K562 (cell line): ENCODE results near the gene IFNGR1. TPM values are rescaled to one million over a fixed set of nuclear protein-coding genes. Genes with fewer than 3 reads are reported as not detected.

Experiments used
- ATAC-seq: fragments of 200-7000 bp; cut with Tn5 transposase; 3 replicates; pipeline ENCODE4 v1.9.1; 2020; ENCODE audit warnings: moderate library complexity
- BruUV-seq: library from RNA; stranded (reverse); fragments of 400-500 nt; replicated peaks from 2 replicates; lab custom pipeline; 2021; lab: Mats Ljungman, UMichigan
- CTCF ChIA-PET: fragments of 300-600 bp; formaldehyde crosslinking; extraction: SDS; loops from one replicate; lab custom pipeline; 2021; ENCODE audit warnings: low intra/inter-chr PET ratio; lab: Yijun Ruan, JAX
- POLR2A ChIA-PET: fragments of 300-600, 350-650 bp; sonication (Branson Sonifier 250); formaldehyde crosslinking; extraction: SDS; loops from one replicate; lab custom pipeline; 2021; ENCODE audit warnings: antibody characterized with exemption, inconsistent platforms; lab: Yijun Ruan, JAX
- DNase-seq, 4 experiments: peaks; one replicate each; pipeline versions ENCODE4 v3.0.0 to v3.0.0-alpha.2; 2011 to 2018; ENCODE audit warnings: low spot score in 3 of 4, mixed read lengths in 3 of 4; ENCODE audit errors: extremely low read depth in 1 of 4
- FAIRE-seq: peaks from 2 replicates; lab custom pipeline; 2011; peaks lifted over from hg19 to GRCh38; lab: Jason Lieb, UNC
- H2AFZ ChIP-seq: 2 replicates; pipeline ENCODE4 v1.6.0; 2011; ENCODE audit warnings: low read depth, low read length, control low read depth, inconsistent platforms
- H3K27ac ChIP-seq: fragments of 200-600 bp; 3 replicates; pipeline ENCODE4 v1.8.0; 2011; ENCODE audit warnings: low read depth, mild to moderate bottlenecking, control low read depth, inconsistent platforms, low read length, moderate library complexity, mixed read lengths; ENCODE audit errors: extremely low read depth
- H3K27me3 ChIP-seq, 2 experiments: fragments of 300-600 bp in 1 of 2; 2 replicates in 1 of 2; 3 replicates in 1 of 2; pipeline versions ENCODE4 v1.6.0 to v1.8.0; 2011; ENCODE audit warnings: inconsistent platforms in 2 of 2, low read length in 2 of 2, mild to moderate bottlenecking in 1 of 2, mixed read lengths in 1 of 2, moderate library complexity in 1 of 2; ENCODE audit not compliant: control insufficient read depth in 2 of 2, insufficient read depth in 2 of 2
- H3K36me3 ChIP-seq: fragments of 300-600 bp; 3 replicates; pipeline ENCODE4 v1.8.0; 2011; ENCODE audit warnings: mild to moderate bottlenecking, low read length, inconsistent platforms; ENCODE audit not compliant: control insufficient read depth, insufficient read depth
- H3K4me1 ChIP-seq, 2 experiments: fragments of 200-600 bp in 1 of 2; replicated peaks in 1 of 2; 2 replicates in 1 of 2; 3 replicates in 1 of 2; pipeline versions ENCODE4 v1.5.1 to v1.8.0; 2011; ENCODE audit warnings: inconsistent platforms in 2 of 2, low read length in 2 of 2, mild to moderate bottlenecking in 1 of 2, mixed read lengths in 1 of 2, moderate library complexity in 1 of 2; ENCODE audit not compliant: control insufficient read depth in 2 of 2, insufficient read depth in 2 of 2
- H3K4me2 ChIP-seq: 2 replicates; pipeline ENCODE4 v1.6.1; 2011; ENCODE audit warnings: low read length, control low read depth, inconsistent platforms, mixed read lengths; ENCODE audit not compliant: insufficient read depth
- H3K4me3 ChIP-seq: fragments of 200-600 bp; sonication (generic), shearing (Covaris generic); 2 replicates; pipeline ENCODE4 v1.5.1; 2016; ENCODE audit warnings: control low read depth, inconsistent platforms
- H3K79me2 ChIP-seq: fragments of 200-600 bp; 3 replicates; pipeline ENCODE4 v1.8.0; 2011; ENCODE audit warnings: low read length, inconsistent platforms; ENCODE audit not compliant: control insufficient read depth, insufficient read depth
- H3K9ac ChIP-seq, 2 experiments: 2 replicates each; pipeline versions ENCODE4 v1.6.0 to v1.6.1; 2011; ENCODE audit warnings: low read depth in 2 of 2, low read length in 2 of 2, control low read depth in 1 of 2, inconsistent platforms in 1 of 2, mild to moderate bottlenecking in 1 of 2, mixed read lengths in 1 of 2; ENCODE audit not compliant: insufficient read depth in 1 of 2
- H3K9me1 ChIP-seq: one replicate; pipeline ENCODE4 v1.6.0; 2011; ENCODE audit warnings: inconsistent platforms, mild to moderate bottlenecking, low read length, moderate library complexity; ENCODE audit not compliant: control insufficient read depth, insufficient read depth
- H3K9me3 ChIP-seq: replicated peaks from 2 replicates; pipeline ENCODE4 v1.5.1; 2011; ENCODE audit warnings: low read depth, low read length, inconsistent platforms; ENCODE audit not compliant: control insufficient read depth, insufficient read depth
- H4K20me1 ChIP-seq: replicated peaks from 2 replicates; pipeline ENCODE4 v1.6.1; 2011; ENCODE audit warnings: low read length, inconsistent platforms, mixed read lengths; ENCODE audit not compliant: control insufficient read depth, insufficient read depth
- BRD9 ChIP-seq: fragments of 450-650 bp; IDR thresholded peaks from 2 replicates; pipeline ENCODE4 v1.6.1; 2018; ENCODE audit warnings: low read depth; ENCODE audit not compliant: partially characterized antibody
- ESRRA ChIP-seq: fragments of 450-650 bp; IDR thresholded peaks from 2 replicates; pipeline ENCODE4 v1.6.1; 2014; ENCODE audit warnings: low read depth, mild to moderate bottlenecking, moderate library complexity, borderline replicate concordance
- GATA2 ChIP-seq: sonication (generic); formaldehyde crosslinking; IDR thresholded peaks from 2 replicates; pipeline ENCODE4 v1.4.0; 2020; ENCODE audit warnings: mild to moderate bottlenecking, missing genetic modification reagents
- GTF2F1 ChIP-seq: IDR thresholded peaks from 2 replicates; pipeline ENCODE4 v1.6.1; 2011; ENCODE audit warnings: low read depth, low read length, improper control_type of control experiment
- HDAC2 ChIP-seq: fragments of 450-650 bp; IDR thresholded peaks from 2 replicates; pipeline ENCODE4 v1.6.1; 2016; ENCODE audit warnings: mild to moderate bottlenecking
- HMG20A ChIP-seq: fragments of 450-650 bp; formaldehyde crosslinking; conservative IDR thresholded peaks from 2 replicates; pipeline ENCODE4 v1.4.0; 2020; ENCODE audit warnings: mild to moderate bottlenecking, mixed read lengths
- LEF1 ChIP-seq: fragments of 450-650 bp; IDR thresholded peaks from 2 replicates; pipeline ENCODE4 v1.6.1; 2016; ENCODE audit warnings: mild to moderate bottlenecking
- MLX ChIP-seq, 2 experiments: fragments of 450-650 bp in 1 of 2; sonication (generic) in 1 of 2; formaldehyde crosslinking; conservative IDR thresholded peaks; 2 replicates each; pipeline versions ENCODE4 v1.4.0 to v1.8.1; 2020 to 2022; ENCODE audit warnings: mild to moderate bottlenecking in 1 of 2, missing genetic modification reagents in 1 of 2
- MTA2 ChIP-seq: fragments of 450-650 bp; IDR thresholded peaks from 2 replicates; pipeline ENCODE4 v1.6.1; 2016; ENCODE audit warnings: low read depth
- SAFB ChIP-seq: fragments of 200-400 bp; formaldehyde crosslinking; IDR thresholded peaks from 2 replicates; pipeline ENCODE4 v1.6.1; 2017; ENCODE audit warnings: low read depth, low read length, borderline replicate concordance
- TCF3 ChIP-seq: sonication (generic); formaldehyde crosslinking; IDR thresholded peaks from 2 replicates; pipeline ENCODE4 v1.4.0; 2020; ENCODE audit warnings: mild to moderate bottlenecking, missing genetic modification reagents
- ZNF175 ChIP-seq: fragments of 200-800 bp; sonication (Bioruptor generic); IDR thresholded peaks from 2 replicates; pipeline ENCODE4 v1.6.1; 2016; ENCODE audit warnings: low read depth, mild to moderate bottlenecking, missing genetic modification characterization, missing compliant biosample characterization
- ZNF274 ChIP-seq: IDR thresholded peaks from 2 replicates; pipeline ENCODE4 v1.6.1; 2011; ENCODE audit warnings: low read depth, mild to moderate bottlenecking, low read length, moderate library complexity, borderline replicate concordance
- ZNF408 ChIP-seq: fragments of 250-450 bp; sonication (Bioruptor Pico); IDR thresholded peaks from 2 replicates; pipeline ENCODE4 v1.4.0; 2020; ENCODE audit warnings: low read depth, mild to moderate bottlenecking, moderate library complexity
- WGBS: fragments of 100-300 bp; shearing (Covaris generic); methylation state at CpG from one replicate; pipeline ENCODE4 v1.1.6; 2016; ENCODE audit warnings: low coverage, mixed read lengths; ENCODE audit not compliant: insufficient coverage; ENCODE audit errors: missing lambda C conversion rate; 5-methylcytosine and 5-hydroxymethylcytosine counted together
- in situ Hi-C: fragments of 300-500 bp; cut with MboI; formaldehyde crosslinking; loops from 4 replicates; pipeline ENCODE4 v1.15.0; 2018; ENCODE audit warnings: inconsistent platforms, mixed read lengths
- intact Hi-C: fragments of 100-400 bp; cut with micrococcal nuclease; formaldehyde crosslinking; loops from 2 replicates; pipeline ENCODE4 v1.14.2; 2022
- polyA plus RNA-seq, 8 experiments: library from polyadenylated mRNA; depleted of rRNA in 4 of 8; stranded (reverse) in 5 of 8; unstranded in 3 of 8; fragments of >200 nt; fragmentation: Nextera tagmentation in 2 of 8; fragmentation: Illumina TruSeq in 1 of 8; extraction: Ambion mirVana in 2 of 8; extraction: Trizol in 1 of 8; gene quantifications; 2 replicates each; pipeline versions ENCODE4 v1.2.1 to v1.2.3, GENCODE V29; 2011 to 2014; ENCODE audit warnings: inconsistent platforms in 1 of 8, missing spikeins in 1 of 8
- total RNA-seq, 7 experiments: library from RNA; depleted of rRNA in 6 of 7; stranded (reverse); fragments of >200 nt in 6 of 7; fragmentation: Illumina TruSeq in 2 of 7; extraction: Trizol in 2 of 7; gene quantifications; 2 replicates each; pipeline versions ENCODE4 v1.2.1 to v1.2.3, GENCODE V29; 2011 to 2021; ENCODE audit warnings: low replicate concordance in 1 of 7
- TF ChIP-seq, protein P1 (sequence below): fragments of 250-450 bp; sonication (Bioruptor Pico); IDR thresholded peaks from 2 replicates; pipeline ENCODE4 v1.4.0; 2020; ENCODE audit warnings: mild to moderate bottlenecking, moderate library complexity
- TF ChIP-seq, protein P2 (sequence below), 2 experiments: fragments of 200-800 bp in 1 of 2; sonication (Bioruptor generic) in 1 of 2; sonication (generic) in 1 of 2; formaldehyde crosslinking in 1 of 2; IDR thresholded peaks in 1 of 2; conservative IDR thresholded peaks in 1 of 2; 2 replicates each; pipeline versions ENCODE4 v1.5.0 to v1.6.1; 2016 to 2020; ENCODE audit warnings: missing compliant biosample characterization in 1 of 2, missing genetic modification characterization in 1 of 2, missing genetic modification reagents in 1 of 2
- TF ChIP-seq, protein P3 (sequence below): sonication (generic); formaldehyde crosslinking; IDR thresholded peaks from 2 replicates; pipeline ENCODE4 v1.9.0; 2022; ENCODE audit warnings: mild to moderate bottlenecking, missing genetic modification reagents

Gene IFNGR1
- total and polyA plus RNA-seq, 9 of the 15 experiments (the other 6 are each of a cell fraction or from before 2014, with no cell fraction given) = 14.7 to 47.0 (median 26.7) TPM

- POLR2A ChIA-PET = interaction anchor here (0.6 to 1.4 kb wide), 4 partner anchors 9 to 711 kb away, joined by 3 to 4 read pairs (median 3); no protein-coding TSS in a partner anchor
- H3K9ac ChIP-seq = peak overlapping the region in 1 of 2 experiments; percentile 37; a peak in 2 of 4 replicates
- peaks cover 4 to 45% of the 10 kb centered on the region in 2 experiments; a peak in 4 of 5 replicates for H3K4me1 ChIP-seq
- 8% methylated on average over 13 of the region's 13 CpGs for WGBS
- BruUV-seq = no TSS peak
- in situ Hi-C loops = no loop called here
- no peaks in the 10 kb centered on the region for H3K27me3 ChIP-seq
- peak overlapping the region; percentile 72 for H3K4me2 ChIP-seq
- H2AFZ ChIP-seq = peak overlapping the region; percentile 95
- H3K79me2 ChIP-seq = no peaks in the 10 kb centered on the region
- peak; percentile 69 for ATAC-seq
- no peaks in the 10 kb centered on the region for H3K36me3 ChIP-seq
- FAIRE-seq = peak; percentile 71
- no peaks in the 10 kb centered on the region for H3K9me1 ChIP-seq
- CTCF ChIA-PET = no interaction called here
- peak in 1 of 4 experiments; percentile 58 for DNase-seq
- H3K4me3 ChIP-seq = no peak overlapping the region
- no peaks in the 10 kb centered on the region; the same call in 1 of the 2 replicates for H3K9me3 ChIP-seq
- intact Hi-C loops = loop anchor here (1.0 kb wide), 1 partner anchor 48 kb away; no protein-coding TSS in a partner anchor
- H3K27ac ChIP-seq = peak overlapping the region; percentile 75
- no peaks in the 10 kb centered on the region for H4K20me1 ChIP-seq
- TF ChIP-seq SAFB (no peak), BRD9 (no peak), TCF3 (CRISPR knock-in tag) (peak; percentile 84), MLX (CRISPR knock-in tag; conservative IDR thresholded peaks at IDR 0.05) (no peak), HMG20A (no peak), LEF1 (peak; percentile 86), GATA2 (CRISPR knock-in tag) (peak; percentile 51; the same call in 1 of the 2 replicates), GTF2F1 (no peak), MTA2 (peak; percentile 72), ZNF408 (no peak), ZNF175 (CRISPR knock-in tag) (peak; percentile 94), ESRRA (no peak), HDAC2 (0 out of 2 replicates have a peak, but pooled peaks have one; percentile 16), ZNF274 (no peak)
- TF ChIP-seq, protein P1, sequence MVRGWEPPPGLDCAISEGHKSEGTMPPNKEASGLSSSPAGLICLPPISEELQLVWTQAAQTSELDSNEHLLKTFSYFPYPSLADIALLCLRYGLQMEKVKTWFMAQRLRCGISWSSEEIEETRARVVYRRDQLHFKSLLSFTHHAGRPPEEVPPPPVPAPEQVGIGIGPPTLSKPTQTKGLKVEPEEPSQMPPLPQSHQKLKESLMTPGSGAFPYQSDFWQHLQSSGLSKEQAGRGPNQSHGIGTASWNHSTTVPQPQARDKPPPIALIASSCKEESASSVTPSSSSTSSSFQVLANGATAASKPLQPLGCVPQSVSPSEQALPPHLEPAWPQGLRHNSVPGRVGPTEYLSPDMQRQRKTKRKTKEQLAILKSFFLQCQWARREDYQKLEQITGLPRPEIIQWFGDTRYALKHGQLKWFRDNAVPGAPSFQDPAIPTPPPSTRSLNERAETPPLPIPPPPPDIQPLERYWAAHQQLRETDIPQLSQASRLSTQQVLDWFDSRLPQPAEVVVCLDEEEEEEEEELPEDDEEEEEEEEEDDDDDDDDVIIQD (CRISPR knock-in tag) = no peak
- TF ChIP-seq, protein P2, sequence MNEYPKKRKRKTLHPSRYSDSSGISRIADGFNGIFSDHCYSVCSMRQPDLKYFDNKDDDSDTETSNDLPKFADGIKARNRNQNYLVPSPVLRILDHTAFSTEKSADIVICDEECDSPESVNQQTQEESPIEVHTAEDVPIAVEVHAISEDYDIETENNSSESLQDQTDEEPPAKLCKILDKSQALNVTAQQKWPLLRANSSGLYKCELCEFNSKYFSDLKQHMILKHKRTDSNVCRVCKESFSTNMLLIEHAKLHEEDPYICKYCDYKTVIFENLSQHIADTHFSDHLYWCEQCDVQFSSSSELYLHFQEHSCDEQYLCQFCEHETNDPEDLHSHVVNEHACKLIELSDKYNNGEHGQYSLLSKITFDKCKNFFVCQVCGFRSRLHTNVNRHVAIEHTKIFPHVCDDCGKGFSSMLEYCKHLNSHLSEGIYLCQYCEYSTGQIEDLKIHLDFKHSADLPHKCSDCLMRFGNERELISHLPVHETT (CRISPR knock-in tag; conservative IDR thresholded peaks at IDR 0.05 in 1 of 2, IDR thresholded peaks at IDR 0.05 in 1 of 2) = peak in 1 of 2 experiments; percentile 76; a peak in 2 of 4 replicates
- TF ChIP-seq, protein P3, sequence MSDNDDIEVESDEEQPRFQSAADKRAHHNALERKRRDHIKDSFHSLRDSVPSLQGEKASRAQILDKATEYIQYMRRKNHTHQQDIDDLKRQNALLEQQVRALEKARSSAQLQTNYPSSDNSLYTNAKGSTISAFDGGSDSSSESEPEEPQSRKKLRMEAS = no peak
These were observed 48.7 kb downstream of the IFNGR1 start for GRCh38 chr6:137170266-137171052.
